ENCODE data around the gene PMFBP1. TPM values are rescaled to one million over a fixed set of nuclear protein-coding genes. Genes with fewer than 3 reads are reported as not detected.

The PMFBP1 gene
- total RNA-seq, 1 experiment from 2014 or later: not detected

Other genes starting within 250 kb of the PMFBP1 start
- not detected in 2 replicates for gene PKD1L3, start 171.8 kb downstream of the PMFBP1 start, total RNA-seq (2014; rRNA removed; shearing (Covaris generic))
- 4.6 and 6.0 TPM in 2 replicates for gene DHODH, start 163.4 kb downstream of the PMFBP1 start, total RNA-seq (2014; rRNA removed; shearing (Covaris generic))
- gene HP, start 117.7 kb downstream of the PMFBP1 start, total RNA-seq (2014; rRNA removed; shearing (Covaris generic)): 0.08 TPM in 1 of 2 replicates, not detected in the other
- not detected in 2 replicates for gene HPR, start 108.9 kb downstream of the PMFBP1 start, total RNA-seq (2014; rRNA removed; shearing (Covaris generic))
- 7.5 and 13.4 TPM in 2 replicates for gene TXNL4B, start 78.5 kb downstream of the PMFBP1 start, total RNA-seq (2014; rRNA removed; shearing (Covaris generic))
- gene DHX38, start 78.3 kb downstream of the PMFBP1 start, total RNA-seq (2014; rRNA removed; shearing (Covaris generic)): 25.0 and 40.0 TPM in 2 replicates

All from H4 (cell line).